Measurements from ENCODE around the gene UBTFL1. TPM values are rescaled to one million over a fixed set of nuclear protein-coding genes. Genes with fewer than 3 reads are reported as not detected.

Gene UBTFL1
- total and polyA plus RNA-seq, 2 donors (not counting 3 experiments of a cell fraction or from before 2014, with no cell fraction given): not detected

GRCh38 chr11:90124371-90124770, 38.6 kb downstream of the UBTFL1 start:
- CTCF ChIA-PET: interaction anchor here (0.6 kb wide), 1 partner anchor 690 kb away, joined by 3 read pairs; no protein-coding TSS in a partner anchor
- FAIRE-seq (no peak), DNase-seq (ENCODE audit: low read depth, low spot score) (no peak)
- Histone ChIP-seq H4K20me1 (replicated peaks; ENCODE audit: control insufficient read depth, extremely low read depth, insufficient read depth, low read length) (no peaks in the 10 kb centered on the region), H3K4me3 (replicated peaks in 1 of 3; ENCODE audit: insufficient read depth in 1 of 3, low read depth in 1 of 3, low read length in 3 of 3) (no peak overlapping the region), H3K9me1 (replicated peaks; ENCODE audit: control insufficient read depth, extremely low read depth, insufficient read depth, low read length) (no peaks in the 10 kb centered on the region), H2AFZ (ENCODE audit: low read depth, low read length) (no peak overlapping the region), H3K4me1 (ENCODE audit: control insufficient read depth, extremely low read depth, insufficient read depth, low read length) (no peaks in the 10 kb centered on the region), H3K36me3 (ENCODE audit: control insufficient read depth in 2 of 2, extremely low read depth in 1 of 2, insufficient read depth in 2 of 2, low read length in 2 of 2) (no peaks in the 10 kb centered on the region), H3K27ac (ENCODE audit: insufficient read depth, low read depth, low read length) (no peak overlapping the region), H3K9ac (replicated peaks; ENCODE audit: extremely low read depth, insufficient read depth, low read length) (no peak overlapping the region), H3K9me3 (replicated peaks; ENCODE audit: control insufficient read depth, insufficient read depth, low read length) (no peaks in the 10 kb centered on the region), H3K4me2 (ENCODE audit: insufficient read depth, low read length) (no peak overlapping the region), H3K27me3 (ENCODE audit: control insufficient read depth in 2 of 2, insufficient read depth in 2 of 2, low read length in 2 of 2) (peaks cover 0 to 2% of the 10 kb centered on the region in 2 experiments), H3K79me2 (ENCODE audit: control insufficient read depth, insufficient read depth, low read length) (no peaks in the 10 kb centered on the region)
- BruUV-seq (replicated peaks): no TSS peak
- dilution Hi-C loops (cut with MboI; ENCODE audit: extremely low pct_ligation_motif_present, low sequenced_read_pairs) (no loop called here), intact Hi-C loops (cut with micrococcal nuclease) (no loop called here)
- TF ChIP-seq MYC (IDR thresholded peaks at IDR 0.05; ENCODE audit: low read depth, low read length): no peak
- TF ChIP-seq FOS (IDR thresholded peaks at IDR 0.05; ENCODE audit: borderline replicate concordance, insufficient read depth, low read length): no peak
- TF ChIP-seq MAX (IDR thresholded peaks at IDR 0.05; ENCODE audit: insufficient read depth, insufficient read length): no peak
- no peak for TF ChIP-seq JUN (IDR thresholded peaks at IDR 0.05; ENCODE audit: borderline replicate concordance, insufficient read depth, insufficient read length, low read depth)
- no peak for TF ChIP-seq POLR2A (IDR thresholded peaks at IDR 0.05; ENCODE audit: low read depth, low read length)
- TF ChIP-seq CTCF (IDR thresholded peaks at IDR 0.05; ENCODE audit: extremely low read depth in 1 of 2, insufficient read depth in 1 of 2, low read depth in 1 of 2, low read length in 2 of 2): no peak
- TF ChIP-seq EZH2 (IDR thresholded peaks at IDR 0.05; ENCODE audit: borderline replicate concordance, low read depth, low read length, severe bottlenecking): no peak
- no peak for TF ChIP-seq POLR2AphosphoS5 (IDR thresholded peaks at IDR 0.05; ENCODE audit: insufficient read depth, low read depth, low read length)
- TF ChIP-seq GATA2 (IDR thresholded peaks at IDR 0.05; ENCODE audit: insufficient read depth, insufficient read length, low read depth, low read length): no peak
- POLR2A ChIA-PET: no interaction called here

Data from endothelial cell of umbilical vein (primary cell).